Lower lobe of right lung (tissue), 2 donors: Measurements from ENCODE around the gene ABCB6. TPM values are rescaled to one million over a fixed set of nuclear protein-coding genes. Genes with fewer than 3 reads are reported as not detected.

ENCODE experiments used
- ATAC-seq, 2 donors: fragments of 200-7000 bp; cut with Tn5 transposase; one replicate each; pipeline ENCODE4 v1.9.1; 2020 to 2022; ENCODE audit warnings: mild to moderate bottlenecking in 2 of 2, moderate library complexity in 2 of 2
- DNase-seq: peaks from one replicate; pipeline ENCODE4 v3.0.0-alpha.2; 2020
- H3K27ac ChIP-seq: fragments of 200-600 bp; one replicate; pipeline ENCODE4 v1.8.0; 2022
- H3K27me3 ChIP-seq: fragments of 200-600 bp; one replicate; pipeline ENCODE4 v1.8.0; 2022; ENCODE audit warnings: low read depth
- H3K36me3 ChIP-seq: fragments of 200-600 bp; one replicate; pipeline ENCODE4 v1.8.0; 2022; ENCODE audit warnings: mild to moderate bottlenecking
- H3K4me1 ChIP-seq: fragments of 200-600 bp; one replicate; pipeline ENCODE4 v1.8.0; 2022
- H3K4me3 ChIP-seq: fragments of 200-600 bp; one replicate; pipeline ENCODE4 v1.8.0; 2022; ENCODE audit warnings: mild to moderate bottlenecking
- H3K9me3 ChIP-seq: fragments of 200-600 bp; one replicate; pipeline ENCODE4 v1.8.0; 2022
- intact Hi-C: fragments of 100-400 bp; cut with DNase I; formaldehyde crosslinking; loops from one replicate; pipeline ENCODE4 v1.11.0; 2022
- total RNA-seq: library from RNA; stranded (reverse); fragmentation: NEBNext Ultra II Directional; extraction: Animal tissue kit (Norgen Biotek cat#: 25700); gene quantifications from one replicate; pipeline ENCODE4 v1.2.1, GENCODE V29; 2021
- TF ChIP-seq, protein P1 (sequence below): fragments of 200-600 bp; IDR thresholded peaks from one replicate; pipeline ENCODE4 v1.8.0; 2022; ENCODE audit warnings: antibody characterized with exemption, mild to moderate bottlenecking
- donor health status: DM: no; HTN: yes; CAD: no; lungs with severe emphysema.

The ABCB6 gene
- total RNA-seq, 1 donor from 2014 or later, result 15.4 TPM

- no peak overlapping the region for H3K27ac ChIP-seq
- H3K27me3 ChIP-seq, result no peaks in the 10 kb centered on the region
- peaks cover 65% of the 10 kb centered on the region for H3K36me3 ChIP-seq
- H3K4me3 ChIP-seq, result no peak overlapping the region
- H3K4me1 ChIP-seq, result peaks cover 13% of the 10 kb centered on the region
- no peak for ATAC-seq
- DNase-seq, result no peak
- TF ChIP-seq, protein P1, sequence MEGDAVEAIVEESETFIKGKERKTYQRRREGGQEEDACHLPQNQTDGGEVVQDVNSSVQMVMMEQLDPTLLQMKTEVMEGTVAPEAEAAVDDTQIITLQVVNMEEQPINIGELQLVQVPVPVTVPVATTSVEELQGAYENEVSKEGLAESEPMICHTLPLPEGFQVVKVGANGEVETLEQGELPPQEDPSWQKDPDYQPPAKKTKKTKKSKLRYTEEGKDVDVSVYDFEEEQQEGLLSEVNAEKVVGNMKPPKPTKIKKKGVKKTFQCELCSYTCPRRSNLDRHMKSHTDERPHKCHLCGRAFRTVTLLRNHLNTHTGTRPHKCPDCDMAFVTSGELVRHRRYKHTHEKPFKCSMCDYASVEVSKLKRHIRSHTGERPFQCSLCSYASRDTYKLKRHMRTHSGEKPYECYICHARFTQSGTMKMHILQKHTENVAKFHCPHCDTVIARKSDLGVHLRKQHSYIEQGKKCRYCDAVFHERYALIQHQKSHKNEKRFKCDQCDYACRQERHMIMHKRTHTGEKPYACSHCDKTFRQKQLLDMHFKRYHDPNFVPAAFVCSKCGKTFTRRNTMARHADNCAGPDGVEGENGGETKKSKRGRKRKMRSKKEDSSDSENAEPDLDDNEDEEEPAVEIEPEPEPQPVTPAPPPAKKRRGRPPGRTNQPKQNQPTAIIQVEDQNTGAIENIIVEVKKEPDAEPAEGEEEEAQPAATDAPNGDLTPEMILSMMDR, result no peak
- intact Hi-C loops, result no loop called here
- no peaks in the 10 kb centered on the region for H3K9me3 ChIP-seq
Measured at GRCh38 chr2:219181531-219181930, 37.2 kb downstream of the ABCB6 start.

GRCh38 chr2:219180961-219181360 is 37.8 kb downstream of the ABCB6 start:
- intact Hi-C loops, result no loop called here
- Histone ChIP-seq H3K4me3 (no peak overlapping the region), H3K27ac (no peak overlapping the region), H3K27me3 (no peaks in the 10 kb centered on the region), H3K36me3 (peaks cover 63% of the 10 kb centered on the region), H3K4me1 (peaks cover 17% of the 10 kb centered on the region), H3K9me3 (no peaks in the 10 kb centered on the region)
- ATAC-seq, result no peak
- no peak for DNase-seq
- TF ChIP-seq, protein P1, result no peak

- Histone ChIP-seq H3K27me3 (no peaks in the 10 kb centered on the region), H3K27ac (no peak overlapping the region), H3K4me1 (peaks cover 29% of the 10 kb centered on the region), H3K4me3 (no peak overlapping the region), H3K9me3 (no peaks in the 10 kb centered on the region), H3K36me3 (peaks cover 64% of the 10 kb centered on the region)
- DNase-seq (no peak), ATAC-seq (no peak)
- TF ChIP-seq, protein P1, result no peak
- intact Hi-C loops, result no loop called here
Measured at GRCh38 chr2:219179601-219180465, 38.9 kb downstream of the ABCB6 start.

- H3K36me3 ChIP-seq, result peaks cover 64% of the 10 kb centered on the region
- H3K4me1 ChIP-seq, result peaks cover 37% of the 10 kb centered on the region
- ATAC-seq (peak in 1 of 2 donors; percentile 5), DNase-seq (peak; percentile 73)
- intact Hi-C loops, result no loop called here
- H3K4me3 ChIP-seq, result peak overlapping the region; percentile 99
- TF ChIP-seq, protein P1, result no peak
- no peaks in the 10 kb centered on the region for H3K9me3 ChIP-seq
- peak overlapping the region; percentile 99 for H3K27ac ChIP-seq
- H3K27me3 ChIP-seq, result no peaks in the 10 kb centered on the region
Measured at GRCh38 chr2:219178377-219179175, 40.2 kb downstream of the ABCB6 start.

DNA sequence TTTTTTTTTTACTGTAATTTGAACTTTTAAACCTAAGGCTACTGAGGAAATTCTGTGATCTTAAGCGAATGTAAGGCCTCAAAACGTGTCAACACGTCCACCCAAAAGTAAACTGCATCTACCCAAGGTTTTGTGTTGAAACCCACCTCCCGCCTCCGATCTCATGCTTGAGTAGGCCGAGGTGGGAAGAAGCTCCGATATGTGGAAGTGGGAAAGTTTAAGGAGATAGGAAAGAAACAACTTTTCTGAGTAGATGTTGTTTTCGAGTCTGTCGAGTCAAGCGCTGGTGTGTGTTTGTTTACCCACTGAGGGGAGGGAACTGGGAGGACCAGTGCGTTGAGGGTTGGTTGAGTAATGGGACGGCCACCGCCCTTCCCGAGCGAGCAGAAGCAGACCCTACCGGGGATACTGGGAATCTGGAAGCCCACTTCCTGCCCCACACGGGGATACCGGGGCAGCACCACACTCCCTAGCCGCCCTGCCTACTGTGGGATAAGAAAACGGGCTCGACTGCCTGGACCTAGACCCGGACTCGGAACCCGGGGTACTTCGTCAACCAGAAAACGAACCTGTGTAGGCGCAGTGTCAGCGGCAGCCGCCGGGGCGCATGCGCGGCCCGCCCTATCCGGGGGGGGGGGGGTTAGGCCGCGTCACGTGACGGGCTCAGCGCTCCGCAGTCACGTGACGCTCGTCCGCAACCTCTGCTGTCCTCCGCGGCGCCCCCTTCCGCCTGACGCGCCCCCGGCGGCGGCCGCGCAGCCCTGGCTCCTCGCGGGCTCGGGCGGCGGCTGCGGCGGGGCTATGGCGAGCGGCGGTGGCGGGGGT is 41.0 kb downstream of the ABCB6 start, which contains the start of gene RETREG2:
Gene RETREG2 (plus strand): TSS at position 724 of the 825 bp plus-strand sequence. CDS start 78 bp downstream, at position 802.
- H3K4me3 ChIP-seq, result peak within 1 kb of the TSS; percentile 99
- peak; percentile 90 to 94 for ATAC-seq
- H3K9me3 ChIP-seq, result no peaks in the 10 kb centered on the region
- peak within 1 kb of the TSS; percentile 99 for H3K27ac ChIP-seq
- no peaks in the 10 kb centered on the region for H3K27me3 ChIP-seq
- TF ChIP-seq, protein P1, result peak; percentile 49
- peak; percentile 90 for DNase-seq
- H3K4me1 ChIP-seq, result peaks cover 37% of the 10 kb centered on the region
- H3K36me3 ChIP-seq, result peaks cover 64% of the 10 kb centered on the region
- intact Hi-C loops, result no loop called here
